B cell (primary cell): Measurements from ENCODE around the gene MAZ. TPM values are rescaled to one million over a fixed set of nuclear protein-coding genes. Genes with fewer than 3 reads are reported as not detected.

Experiments used
- ATAC-seq: fragments of 200-7000 bp; cut with Tn5 transposase; one replicate; pipeline ENCODE4 v1.10.0; 2021; ENCODE audit warnings: low read depth, mild to moderate bottlenecking, moderate number of reproducible peaks, moderate library complexity
- CTCF ChIA-PET: fragments of 350-600 bp; sonication (Branson Sonifier 250); formaldehyde crosslinking; loops from one replicate; lab custom pipeline; 2021; ENCODE audit warnings: antibody characterized with exemption, inconsistent platforms; lab: Charles Lee
- POLR2A ChIA-PET: fragments of 350-600 bp; sonication (Branson Sonifier 250); formaldehyde crosslinking; loops from one replicate; lab custom pipeline; 2021; ENCODE audit warnings: antibody characterized with exemption; lab: Charles Lee
- DNase-seq: peaks from one replicate; pipeline ENCODE4 v3.0.0; 2013
- H2AFZ ChIP-seq: 2 replicates; pipeline ENCODE4 v1.6.1; 2012; ENCODE audit warnings: mild to moderate bottlenecking, low read depth, low read length; ENCODE audit not compliant: insufficient read depth, poor library complexity, severe bottlenecking
- H3K27ac ChIP-seq, 2 donors: 1 replicate in 1 of 2; 2 replicates in 1 of 2; pipeline ENCODE4 v1.5.1; 2012 to 2013; ENCODE audit warnings: low read length in 2 of 2, mild to moderate bottlenecking in 2 of 2, moderate library complexity in 1 of 2
- H3K27me3 ChIP-seq, 4 experiments: fragments of 200-600 bp in 1 of 4; sonication (generic) in 1 of 4; replicated peaks in 1 of 4; 1 replicate in 2 of 4; 2 replicates in 2 of 4; pipeline versions ENCODE4 v1.6.1 to v1.7.0; 2013 to 2016; ENCODE audit warnings: low read length in 3 of 4, mild to moderate bottlenecking in 2 of 4, mixed read lengths in 1 of 4, moderate library complexity in 1 of 4; ENCODE audit not compliant: insufficient read depth in 4 of 4, control insufficient read depth in 3 of 4; ENCODE audit errors: control extremely low read depth in 1 of 4
- H3K36me3 ChIP-seq, 2 experiments: replicated peaks in 1 of 2; 1 replicate in 1 of 2; 2 replicates in 1 of 2; pipeline versions ENCODE4 v1.6.1 to v1.7.1; 2013; ENCODE audit warnings: low read length in 1 of 2; ENCODE audit not compliant: insufficient read depth in 2 of 2, control insufficient read depth in 1 of 2; ENCODE audit errors: control extremely low read depth in 1 of 2, extremely low read depth in 1 of 2
- H3K4me1 ChIP-seq, 2 donors: fragments of 200-600 bp in 1 of 2; sonication (generic) in 1 of 2; 1 replicate in 1 of 2; 2 replicates in 1 of 2; pipeline versions ENCODE4 v1.5.1 to v1.6.1; 2013 to 2017; ENCODE audit warnings: low read length in 2 of 2; ENCODE audit not compliant: control insufficient read depth in 2 of 2, insufficient read depth in 2 of 2
- H3K4me2 ChIP-seq: replicated peaks from 2 replicates; pipeline ENCODE3; 2012; ENCODE audit warnings: mild to moderate bottlenecking, low read depth, low read length; ENCODE audit not compliant: poor library complexity, severe bottlenecking
- H3K4me3 ChIP-seq, 5 experiments: fragments of 200-600 bp in 1 of 5; sonication (generic) in 1 of 5; 1 replicate in 3 of 5; 2 replicates in 2 of 5; pipeline versions ENCODE4 v1.5.1 to v1.7.0; 2011 to 2016; ENCODE audit warnings: low read length in 4 of 5, mild to moderate bottlenecking in 4 of 5, low read depth in 2 of 5, control low read depth in 1 of 5, moderate library complexity in 1 of 5; ENCODE audit not compliant: insufficient read depth in 1 of 5; ENCODE audit errors: control extremely low read depth in 1 of 5, extremely low read depth in 1 of 5
- H3K79me2 ChIP-seq: fragments of 200-600 bp; sonication (generic); one replicate; pipeline ENCODE4 v1.6.0; 2016; ENCODE audit warnings: low read length; ENCODE audit not compliant: control insufficient read depth, insufficient read depth
- H3K9ac ChIP-seq: fragments of 200-600 bp; sonication (generic); 2 replicates; pipeline ENCODE4 v1.6.1; 2017; ENCODE audit warnings: mild to moderate bottlenecking, low read length, moderate library complexity
- H3K9me3 ChIP-seq, 3 donors: one replicate each; pipeline versions ENCODE4 v1.6.1 to v1.7.1; 2013; ENCODE audit warnings: low read length in 2 of 3; ENCODE audit not compliant: control insufficient read depth in 2 of 3, insufficient read depth in 1 of 3; ENCODE audit errors: control extremely low read depth in 1 of 3
- H4K20me1 ChIP-seq: 2 replicates; pipeline ENCODE4 v1.6.0; 2012; ENCODE audit warnings: mild to moderate bottlenecking, low read length; ENCODE audit not compliant: insufficient read depth, control insufficient read depth, poor library complexity, severe bottlenecking
- H3K27ac Mint-ChIP-seq: one replicate; pipeline ENCODE4 v1.8.0; 2021; ENCODE audit warnings: mixed read lengths
- H3K27me3 Mint-ChIP-seq: one replicate; pipeline ENCODE4 v1.8.0; 2021; ENCODE audit warnings: mixed read lengths
- H3K4me1 Mint-ChIP-seq: one replicate; pipeline ENCODE4 v1.8.0; 2021; ENCODE audit warnings: mixed read lengths
- H3K4me3 Mint-ChIP-seq: one replicate; pipeline ENCODE4 v1.8.0; 2021; ENCODE audit warnings: mixed read lengths
- H3K9me3 Mint-ChIP-seq: one replicate; pipeline ENCODE4 v1.8.0; 2022; ENCODE audit warnings: mixed read lengths; ENCODE audit not compliant: insufficient read depth
- EZH2 ChIP-seq: IDR thresholded peaks from 2 replicates; pipeline ENCODE4 v1.6.1; 2012; ENCODE audit warnings: borderline replicate concordance, low read depth, mild to moderate bottlenecking, moderate library complexity, low read length; ENCODE audit not compliant: insufficient read depth, poor library complexity, severe bottlenecking
- WGBS: methylation state at CpG from one replicate; pipeline ENCODE4 v1.1.5; 2013; ENCODE audit warnings: missing lambda C conversion rate; ENCODE audit not compliant: insufficient coverage; 5-methylcytosine and 5-hydroxymethylcytosine counted together
- intact Hi-C: fragments of 100-400 bp; cut with micrococcal nuclease; formaldehyde crosslinking; loops from one replicate; pipeline ENCODE4 v1.10.0; 2022
- polyA plus RNA-seq: library from polyadenylated mRNA; depleted of rRNA; stranded (reverse); fragments of >200 nt; gene quantifications from 2 replicates; pipeline ENCODE4 v1.2.3, GENCODE V29; 2012
- total RNA-seq, 2 donors: library from RNA; stranded (reverse); fragments of 120-200 nt in 1 of 2; gene quantifications; 1 replicate in 1 of 2; 2 replicates in 1 of 2; pipeline versions ENCODE4 v1.2.3 to v1.2.4, GENCODE V29; 2013 to 2022
- TF ChIP-seq, protein P1 (sequence below): fragments of 200-600 bp; IDR thresholded peaks from one replicate; pipeline ENCODE4 v1.8.0; 2022; ENCODE audit warnings: antibody characterized with exemption, mild to moderate bottlenecking

Gene MAZ
- total and polyA plus RNA-seq, 2 donors (not counting 1 experiment from before 2014, with no cell fraction given) = 170 to 198 TPM

- Histone ChIP-seq H3K27me3 (no peaks in the 10 kb centered on the region), H3K9ac (no peak within 1 kb of the TSS), H2AFZ (no peak within 1 kb of the TSS), H3K4me2 (no peak within 1 kb of the TSS), H3K27ac (no peak within 1 kb of the TSS), H3K4me3 (no peak within 1 kb of the TSS), H3K9me3 (no peaks in the 10 kb centered on the region), H3K36me3 (no peaks in the 10 kb centered on the region), H3K79me2 (no peaks in the 10 kb centered on the region), H3K4me1 (no peaks in the 10 kb centered on the region), H4K20me1 (no peaks in the 10 kb centered on the region)
- ATAC-seq (no peak), DNase-seq (no peak)
- intact Hi-C loops = no loop called here
- Mint-ChIP-seq H3K4me3 (no peak within 1 kb of the TSS), H3K27ac (no peak within 1 kb of the TSS), H3K4me1 (no peaks in the 10 kb centered on the region), H3K9me3 (no peaks in the 10 kb centered on the region), H3K27me3 (no peaks in the 10 kb centered on the region)
- CTCF ChIA-PET = interaction anchor here (0.6 to 1.5 kb wide), 2 partner anchors 11 to 39 kb away, joined by 4 read pairs; no protein-coding TSS in a partner anchor
- 73% methylated on average over 6 of the region's 10 CpGs for WGBS
- POLR2A ChIA-PET = no interaction called here
- TF ChIP-seq, protein P1, sequence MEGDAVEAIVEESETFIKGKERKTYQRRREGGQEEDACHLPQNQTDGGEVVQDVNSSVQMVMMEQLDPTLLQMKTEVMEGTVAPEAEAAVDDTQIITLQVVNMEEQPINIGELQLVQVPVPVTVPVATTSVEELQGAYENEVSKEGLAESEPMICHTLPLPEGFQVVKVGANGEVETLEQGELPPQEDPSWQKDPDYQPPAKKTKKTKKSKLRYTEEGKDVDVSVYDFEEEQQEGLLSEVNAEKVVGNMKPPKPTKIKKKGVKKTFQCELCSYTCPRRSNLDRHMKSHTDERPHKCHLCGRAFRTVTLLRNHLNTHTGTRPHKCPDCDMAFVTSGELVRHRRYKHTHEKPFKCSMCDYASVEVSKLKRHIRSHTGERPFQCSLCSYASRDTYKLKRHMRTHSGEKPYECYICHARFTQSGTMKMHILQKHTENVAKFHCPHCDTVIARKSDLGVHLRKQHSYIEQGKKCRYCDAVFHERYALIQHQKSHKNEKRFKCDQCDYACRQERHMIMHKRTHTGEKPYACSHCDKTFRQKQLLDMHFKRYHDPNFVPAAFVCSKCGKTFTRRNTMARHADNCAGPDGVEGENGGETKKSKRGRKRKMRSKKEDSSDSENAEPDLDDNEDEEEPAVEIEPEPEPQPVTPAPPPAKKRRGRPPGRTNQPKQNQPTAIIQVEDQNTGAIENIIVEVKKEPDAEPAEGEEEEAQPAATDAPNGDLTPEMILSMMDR = no peak
- no peak for TF ChIP-seq EZH2
Observed at GRCh38 chr16:29777576-29778350, 28.6 kb upstream of the MAZ start, which contains the start of gene ZG16. TSS of gene ZG16 (plus strand) at chr16:29778256. CDS start at chr16:29779267, 1,011 bp downstream.

DNA sequence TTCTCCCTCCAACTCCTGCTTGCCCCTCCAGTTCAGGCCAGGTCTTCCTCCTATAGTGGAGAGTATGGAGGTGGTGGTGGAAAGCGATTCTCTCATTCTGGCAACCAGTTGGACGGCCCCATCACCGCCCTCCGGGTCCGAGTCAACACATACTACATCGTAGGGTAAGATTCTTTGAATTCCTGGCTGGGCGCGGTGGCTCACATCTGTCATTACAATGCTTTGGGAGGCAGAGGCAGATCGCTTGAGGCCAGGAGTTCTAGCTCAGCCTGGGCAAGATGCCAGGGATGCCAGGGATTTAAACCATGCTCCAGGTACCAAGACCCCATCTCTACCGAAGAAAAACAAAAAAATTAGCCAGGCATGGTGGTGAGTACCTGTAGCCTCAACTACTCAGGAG, 26.9 kb upstream of the MAZ start:
- no peak overlapping the region for H2AFZ ChIP-seq
- no peak overlapping the region for H3K27ac ChIP-seq
- no peak for TF ChIP-seq EZH2
- TF ChIP-seq, protein P1 = no peak
- no peaks in the 10 kb centered on the region for H3K36me3 ChIP-seq
- Mint-ChIP-seq H3K27ac (no peak overlapping the region), H3K4me1 (no peaks in the 10 kb centered on the region), H3K9me3 (no peaks in the 10 kb centered on the region), H3K27me3 (no peaks in the 10 kb centered on the region), H3K4me3 (no peak overlapping the region)
- ATAC-seq (no peak), DNase-seq (no peak)
- POLR2A ChIA-PET = interaction anchor here (1.1 kb wide), 1 partner anchor 11 kb away, joined by 3 read pairs; the partner anchor contains the start of gene KIF22
- 96% methylated on average over 9 of the region's 10 CpGs for WGBS
- H3K27me3 ChIP-seq = no peaks in the 10 kb centered on the region
- intact Hi-C loops = no loop called here
- H3K9me3 ChIP-seq = no peaks in the 10 kb centered on the region
- no peak overlapping the region for H3K4me3 ChIP-seq
- CTCF ChIA-PET = interaction anchor here (0.6 kb wide), 1 partner anchor 22 kb away, joined by 3 read pairs; no protein-coding TSS in a partner anchor
- no peaks in the 10 kb centered on the region for H3K79me2 ChIP-seq
- H3K4me1 ChIP-seq = no peaks in the 10 kb centered on the region
- no peaks in the 10 kb centered on the region for H4K20me1 ChIP-seq
- H3K9ac ChIP-seq = no peak overlapping the region
- no peak overlapping the region for H3K4me2 ChIP-seq
